Vagina (tissue), 2 donors: ENCODE data around the gene DGCR8. TPM values are rescaled to one million over a fixed set of nuclear protein-coding genes. Genes with fewer than 3 reads are reported as not detected.

Experiments used
- DNase-seq, 2 donors: peaks; one replicate each; pipeline ENCODE4 v3.0.0-alpha.2; 2017; ENCODE audit errors: extremely low spot score in 2 of 2
- H3K27ac ChIP-seq: fragments of 200-600 bp; sonication (generic); one replicate; pipeline ENCODE4 v1.5.1; 2019
- H3K27me3 ChIP-seq: fragments of 200-600 bp; sonication (generic); one replicate; pipeline ENCODE4 v1.5.1; 2019
- H3K36me3 ChIP-seq, 2 donors: fragments of 200-600 bp; sonication (generic); one replicate each; pipeline ENCODE4 v1.5.1; 2017 to 2019
- H3K4me1 ChIP-seq: fragments of 200-600 bp; sonication (generic); one replicate; pipeline ENCODE4 v1.5.1; 2019
- H3K4me3 ChIP-seq, 2 donors: fragments of 200-600 bp; sonication (generic); 1 replicate in 1 of 2; 2 replicates in 1 of 2; pipeline ENCODE4 v1.5.1; 2016 to 2019
- H3K9me3 ChIP-seq: fragments of 200-600 bp; sonication (generic); one replicate; pipeline ENCODE4 v1.5.1; 2019
- POLR2A ChIP-seq, 2 donors: fragments of 450-650 bp; IDR thresholded peaks; one replicate each; pipeline ENCODE4 v1.6.1; 2017; ENCODE audit warnings: antibody characterized with exemption in 2 of 2, mild to moderate bottlenecking in 2 of 2, moderate library complexity in 2 of 2
- POLR2AphosphoS5 ChIP-seq, 2 donors: sonication (generic); formaldehyde crosslinking; IDR thresholded peaks; one replicate each; pipeline ENCODE4 v1.9.0; 2017; ENCODE audit warnings: antibody characterized with exemption in 2 of 2, mild to moderate bottlenecking in 2 of 2, low read depth in 1 of 2; ENCODE audit not compliant: insufficient read depth in 1 of 2
- intact Hi-C: fragments of 100-400 bp; cut with DNase I; formaldehyde crosslinking; loops from one replicate; pipeline ENCODE4 v1.15.1; 2023
- total RNA-seq: library from RNA; depleted of rRNA; stranded (reverse); fragments of >200 nt; gene quantifications from one replicate; pipeline ENCODE4 v1.2.3, GENCODE V29; 2016
- TF ChIP-seq, protein P1 (sequence below), 3 experiments: fragments of 450-650 bp in 2 of 3; fragments of 200-600 bp in 1 of 3; sonication (generic) in 1 of 3; IDR thresholded peaks; one replicate each; pipeline ENCODE4 v1.5.1; 2017 to 2019; ENCODE audit warnings: antibody characterized with exemption in 3 of 3, mild to moderate bottlenecking in 2 of 3, moderate library complexity in 2 of 3

Gene DGCR8
- total RNA-seq, 1 donor from 2014 or later = 27.3 TPM

DNA sequence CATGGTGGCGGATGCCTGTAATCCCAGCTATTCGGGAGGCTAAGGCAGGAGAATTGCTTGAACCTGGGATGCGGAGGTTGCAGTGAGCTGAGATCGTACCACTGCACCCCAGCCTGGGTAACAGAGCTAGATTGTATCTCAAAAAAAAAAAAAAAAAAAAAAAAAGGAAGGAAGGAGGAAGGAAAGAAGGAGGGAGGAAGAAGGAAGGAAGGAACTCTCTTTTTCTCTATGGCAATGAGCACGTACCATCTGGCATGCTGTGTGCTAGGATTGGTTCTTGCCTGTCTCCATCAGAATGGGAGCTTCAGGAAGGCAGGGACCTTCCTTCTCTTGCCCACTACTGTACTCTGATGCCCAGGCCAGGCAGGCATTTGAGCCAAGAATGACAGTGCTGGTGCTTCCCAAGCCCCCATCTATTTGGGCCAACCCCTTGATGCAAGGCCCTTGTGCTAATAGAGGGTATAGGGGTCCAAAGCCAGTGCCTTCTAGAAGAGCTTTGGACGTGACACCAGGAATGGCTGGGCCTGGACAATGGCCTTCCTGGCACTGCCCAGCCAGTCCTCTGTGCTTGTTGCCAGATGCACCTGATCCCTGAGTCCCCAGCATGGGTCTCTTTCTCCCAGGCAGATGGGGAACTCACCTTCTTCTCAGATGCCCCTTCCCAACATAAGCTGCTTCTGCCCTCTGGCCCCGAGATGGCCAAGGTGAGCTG is 10.6 kb upstream of the DGCR8 start:
- TF ChIP-seq, protein P1, sequence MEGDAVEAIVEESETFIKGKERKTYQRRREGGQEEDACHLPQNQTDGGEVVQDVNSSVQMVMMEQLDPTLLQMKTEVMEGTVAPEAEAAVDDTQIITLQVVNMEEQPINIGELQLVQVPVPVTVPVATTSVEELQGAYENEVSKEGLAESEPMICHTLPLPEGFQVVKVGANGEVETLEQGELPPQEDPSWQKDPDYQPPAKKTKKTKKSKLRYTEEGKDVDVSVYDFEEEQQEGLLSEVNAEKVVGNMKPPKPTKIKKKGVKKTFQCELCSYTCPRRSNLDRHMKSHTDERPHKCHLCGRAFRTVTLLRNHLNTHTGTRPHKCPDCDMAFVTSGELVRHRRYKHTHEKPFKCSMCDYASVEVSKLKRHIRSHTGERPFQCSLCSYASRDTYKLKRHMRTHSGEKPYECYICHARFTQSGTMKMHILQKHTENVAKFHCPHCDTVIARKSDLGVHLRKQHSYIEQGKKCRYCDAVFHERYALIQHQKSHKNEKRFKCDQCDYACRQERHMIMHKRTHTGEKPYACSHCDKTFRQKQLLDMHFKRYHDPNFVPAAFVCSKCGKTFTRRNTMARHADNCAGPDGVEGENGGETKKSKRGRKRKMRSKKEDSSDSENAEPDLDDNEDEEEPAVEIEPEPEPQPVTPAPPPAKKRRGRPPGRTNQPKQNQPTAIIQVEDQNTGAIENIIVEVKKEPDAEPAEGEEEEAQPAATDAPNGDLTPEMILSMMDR (IDR thresholded peaks at IDR 0.05) = no peak
- TF ChIP-seq POLR2A (IDR thresholded peaks at IDR 0.05) (no peak), POLR2AphosphoS5 (IDR thresholded peaks at IDR 0.05; ENCODE audit: insufficient read depth in 1 of 2, low read depth in 1 of 2) (no peak)
- Histone ChIP-seq H3K27ac (no peak overlapping the region), H3K9me3 (no peaks in the 10 kb centered on the region), H3K4me1 (no peaks in the 10 kb centered on the region), H3K4me3 (no peak overlapping the region), H3K36me3 (no peaks in the 10 kb centered on the region), H3K27me3 (no peaks in the 10 kb centered on the region)
- intact Hi-C loops = no loop called here
- peak in 1 of 2 donors; percentile 84 for DNase-seq

DNA sequence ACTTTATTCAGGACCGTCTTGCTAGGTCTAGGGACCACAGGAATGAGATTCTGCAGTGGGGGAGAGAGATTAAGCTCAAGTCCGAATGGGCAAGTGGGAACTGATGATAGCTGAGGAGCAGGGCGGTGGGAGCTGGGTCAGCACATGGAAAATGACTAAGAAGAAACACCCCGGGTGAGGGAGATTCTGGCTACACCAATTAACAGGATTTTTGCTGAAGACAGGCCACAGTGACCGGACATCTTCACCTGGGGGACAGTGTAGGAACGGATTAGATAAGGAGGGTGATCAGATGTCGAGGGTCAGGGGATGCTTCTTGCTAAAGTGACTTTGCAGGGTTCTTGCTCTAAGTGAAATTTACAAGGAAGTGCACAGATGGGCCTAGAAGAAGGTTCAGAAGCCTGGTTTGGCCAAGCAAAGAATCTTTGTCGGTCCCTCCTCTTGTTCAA is 8.5 kb upstream of the DGCR8 start:
- DNase-seq = no peak
- Histone ChIP-seq H3K4me1 (no peaks in the 10 kb centered on the region), H3K27ac (no peak overlapping the region), H3K4me3 (no peak overlapping the region), H3K27me3 (no peaks in the 10 kb centered on the region), H3K36me3 (no peaks in the 10 kb centered on the region), H3K9me3 (no peaks in the 10 kb centered on the region)
- intact Hi-C loops = no loop called here
- TF ChIP-seq POLR2A (IDR thresholded peaks at IDR 0.05) (no peak), POLR2AphosphoS5 (IDR thresholded peaks at IDR 0.05; ENCODE audit: insufficient read depth in 1 of 2, low read depth in 1 of 2) (no peak)
- TF ChIP-seq, protein P1 (IDR thresholded peaks at IDR 0.05) = no peak

DNA sequence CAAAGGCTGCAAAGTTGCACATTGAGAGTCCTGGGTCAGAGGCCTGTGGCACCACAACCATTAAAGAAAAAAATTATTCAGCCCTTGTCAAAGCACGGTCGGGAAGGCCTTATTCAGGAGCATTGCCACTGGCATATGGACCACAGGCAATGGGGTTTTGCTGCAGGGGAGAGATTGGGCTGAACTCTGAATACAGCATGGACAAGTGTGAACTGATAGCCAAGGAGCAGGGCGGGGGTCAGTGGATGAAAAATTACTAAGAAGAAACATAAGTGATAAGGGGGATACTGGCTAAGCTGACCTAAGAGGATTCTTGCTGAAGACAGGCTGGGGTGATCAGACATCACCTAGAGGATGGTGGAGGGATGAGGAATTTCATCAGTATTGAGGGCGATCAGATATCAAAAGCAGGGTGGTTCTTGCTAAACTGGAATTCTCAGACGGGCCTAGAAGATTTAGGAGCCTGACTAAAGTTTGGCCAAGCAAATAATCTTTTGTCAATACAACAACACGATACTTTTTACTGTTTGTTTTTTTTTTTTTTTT is 3.3 kb upstream of the DGCR8 start:
- Histone ChIP-seq H3K4me1 (peaks cover 19% of the 10 kb centered on the region), H3K4me3 (no peak overlapping the region), H3K27ac (no peak overlapping the region), H3K9me3 (no peaks in the 10 kb centered on the region), H3K27me3 (no peaks in the 10 kb centered on the region), H3K36me3 (no peaks in the 10 kb centered on the region)
- intact Hi-C loops = loop anchor here (5.0 kb wide), 1 partner anchor 54 kb away; the partner anchor contains the start of gene TANGO2
- DNase-seq = no peak
- TF ChIP-seq POLR2A (IDR thresholded peaks at IDR 0.05) (no peak), POLR2AphosphoS5 (IDR thresholded peaks at IDR 0.05; ENCODE audit: insufficient read depth in 1 of 2, low read depth in 1 of 2) (no peak)
- TF ChIP-seq, protein P1 (IDR thresholded peaks at IDR 0.05) = no peak

DNA sequence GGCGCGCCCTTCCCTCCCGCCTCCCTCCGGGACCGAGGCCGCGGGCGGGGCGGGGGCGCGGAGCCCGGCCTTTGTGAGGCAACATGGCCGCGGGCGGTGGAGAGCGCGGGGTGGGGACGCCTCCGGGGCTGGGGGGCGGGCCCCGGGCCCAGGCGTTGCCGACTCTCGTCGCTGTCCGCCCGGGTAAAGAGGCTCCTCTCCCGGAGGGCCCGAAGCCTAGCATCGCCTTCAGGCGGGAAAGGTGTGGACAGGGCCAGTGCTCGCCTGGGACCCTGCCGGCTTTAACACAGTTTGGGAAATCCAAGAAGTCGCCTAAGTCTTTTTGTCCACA is 369 bp downstream of the DGCR8 start:
- Histone ChIP-seq H3K4me3 (peak overlapping the region; percentile 76 to 79), H3K4me1 (peaks cover 56% of the 10 kb centered on the region), H3K9me3 (no peaks in the 10 kb centered on the region), H3K27ac (peak overlapping the region; percentile 68), H3K27me3 (no peaks in the 10 kb centered on the region), H3K36me3 (no peaks in the 10 kb centered on the region)
- intact Hi-C loops = loop anchor here (2.0 kb wide), 1 partner anchor 50 kb away; the partner anchor contains the start of gene ZDHHC8
- TF ChIP-seq POLR2AphosphoS5 (IDR thresholded peaks at IDR 0.05; ENCODE audit: insufficient read depth in 1 of 2, low read depth in 1 of 2) (no peak), POLR2A (IDR thresholded peaks at IDR 0.05) (no peak)
- TF ChIP-seq, protein P1 (IDR thresholded peaks at IDR 0.05) = no peak
- DNase-seq = no peak
